ENCODE results near the gene COL27A1. TPM values are rescaled to one million over a fixed set of nuclear protein-coding genes. Genes with fewer than 3 reads are reported as not detected.

The COL27A1 gene
- total RNA-seq, 2 experiments from 2014 or later, result 0.15 to 0.30 TPM

DNA sequence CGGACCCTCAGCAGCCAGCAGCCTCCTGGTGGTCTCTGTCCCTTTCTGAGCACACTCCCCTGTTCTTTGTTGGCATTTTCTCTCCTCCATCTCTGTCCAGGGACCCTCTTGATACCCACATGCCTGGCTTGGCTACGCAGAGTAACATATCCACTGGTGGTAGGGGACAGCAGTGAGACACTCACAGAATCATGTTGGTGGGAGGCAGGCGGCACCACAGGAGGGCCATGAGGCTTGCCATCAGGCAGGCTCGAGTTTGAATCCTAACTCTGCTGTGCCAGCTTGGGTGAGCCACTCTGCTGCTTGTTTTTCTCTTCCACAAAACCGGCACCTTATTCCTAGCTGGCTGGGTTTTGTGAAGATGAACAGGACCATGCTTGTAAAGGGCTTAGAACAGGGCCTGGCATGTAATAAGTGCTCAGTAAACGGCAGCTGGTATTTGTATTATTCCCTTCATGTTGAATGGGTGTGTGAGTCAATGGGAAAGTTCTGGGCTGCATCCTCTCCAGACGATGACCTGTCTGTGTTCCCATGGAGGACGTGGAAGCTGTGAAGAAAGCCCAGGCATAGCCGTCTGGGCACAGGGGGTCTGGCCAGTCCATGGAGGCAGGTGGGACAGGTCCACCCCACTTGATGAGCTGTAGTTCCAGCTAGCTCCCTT is 2.3 kb downstream of the COL27A1 start:
- Mint-ChIP-seq H3K27me3 (peaks cover 44% of the 10 kb centered on the region), H3K4me1 (peaks cover 8% of the 10 kb centered on the region), H3K27ac (no peak overlapping the region), H3K36me3 (no peaks in the 10 kb centered on the region), H3K9me3 (ENCODE audit: low read depth) (no peaks in the 10 kb centered on the region), H3K4me3 (no peak overlapping the region)
- DNase-seq, result no peak
- CTCF ChIA-PET, result no interaction called here
- ATAC-seq, result no peak

DNA sequence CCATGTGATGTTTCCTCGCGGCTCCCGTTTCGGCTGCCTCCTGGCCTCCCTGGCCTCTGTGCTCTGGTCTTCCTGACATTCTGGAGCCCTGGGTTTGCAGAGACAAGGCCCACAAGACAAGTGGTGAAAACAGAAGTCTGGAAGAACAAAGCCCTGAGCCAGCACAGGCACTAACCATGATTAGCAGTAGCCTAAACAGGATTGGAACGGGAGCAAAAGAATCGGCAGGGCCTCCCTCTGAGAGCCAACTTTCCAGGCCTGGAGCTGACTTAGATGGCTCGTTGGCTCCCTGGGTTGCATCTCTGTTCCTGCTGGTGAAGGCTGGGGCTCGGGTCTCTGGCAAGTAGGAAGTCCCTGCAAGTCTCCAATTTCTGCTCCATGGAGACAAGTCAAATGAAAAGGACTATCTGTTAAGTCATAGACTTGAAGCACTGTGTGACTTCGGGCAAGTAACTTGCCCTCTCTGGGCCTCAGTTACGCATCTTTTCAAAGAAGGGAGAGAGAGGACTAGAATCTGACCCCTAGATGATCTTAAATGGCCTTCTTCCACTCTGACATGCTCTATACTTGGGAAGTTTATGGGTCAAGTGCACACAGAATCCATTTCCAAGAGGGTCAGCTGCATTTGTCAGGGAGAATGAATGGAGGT is 3.3 kb downstream of the COL27A1 start:
- ATAC-seq, result no peak
- H3K4me3 Mint-ChIP-seq, result no peak overlapping the region
- no peaks in the 10 kb centered on the region for H3K36me3 Mint-ChIP-seq
- peaks cover 8% of the 10 kb centered on the region for H3K4me1 Mint-ChIP-seq
- CTCF ChIA-PET, result no interaction called here
- H3K9me3 Mint-ChIP-seq (ENCODE audit: low read depth), result no peaks in the 10 kb centered on the region
- DNase-seq, result no peak
- H3K27me3 Mint-ChIP-seq, result peaks cover 39% of the 10 kb centered on the region
- no peak overlapping the region for H3K27ac Mint-ChIP-seq

DNA sequence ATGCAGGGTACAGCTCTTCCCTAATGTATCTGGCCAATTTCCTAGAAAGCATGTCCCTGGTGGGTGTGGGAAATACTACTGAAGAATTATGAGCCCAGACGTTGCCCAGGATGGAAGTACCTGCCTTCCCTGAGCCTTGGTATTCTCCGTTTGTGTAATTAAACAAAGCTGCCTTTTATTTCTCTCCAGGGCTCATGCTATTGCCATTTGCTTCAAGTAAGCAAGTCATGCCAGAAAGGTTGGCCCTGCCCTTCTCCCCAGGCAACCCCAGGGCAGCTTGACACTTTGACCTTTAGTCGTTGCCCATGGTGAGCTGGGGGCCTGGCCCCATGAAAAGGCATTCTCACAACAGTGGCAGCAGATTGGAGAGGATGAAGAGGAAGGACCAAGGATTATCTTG is 4.4 kb downstream of the COL27A1 start:
- H3K9me3 Mint-ChIP-seq (ENCODE audit: low read depth), result no peaks in the 10 kb centered on the region
- CTCF ChIA-PET, result interaction anchor here (2.1 kb wide), 1 partner anchor 131 kb away, joined by 6 read pairs; no protein-coding TSS in a partner anchor
- DNase-seq (no peak), ATAC-seq (no peak)
- H3K36me3 Mint-ChIP-seq, result no peaks in the 10 kb centered on the region
- H3K27me3 Mint-ChIP-seq, result peaks cover 35% of the 10 kb centered on the region
- peaks cover 4% of the 10 kb centered on the region for H3K4me1 Mint-ChIP-seq
- H3K4me3 Mint-ChIP-seq, result no peak overlapping the region
- H3K27ac Mint-ChIP-seq, result no peak overlapping the region

GRCh38 chr9:114161513-114161912 is 6.2 kb downstream of the COL27A1 start:
- no peak overlapping the region for H3K4me3 Mint-ChIP-seq
- H3K27ac Mint-ChIP-seq, result no peak overlapping the region
- no peaks in the 10 kb centered on the region for H3K9me3 Mint-ChIP-seq (ENCODE audit: low read depth)
- CTCF ChIA-PET, result interaction anchor here (1.4 kb wide), 1 partner anchor 130 kb away, joined by 4 read pairs; no protein-coding TSS in a partner anchor
- H3K36me3 Mint-ChIP-seq, result no peaks in the 10 kb centered on the region
- no peaks in the 10 kb centered on the region for H3K4me1 Mint-ChIP-seq
- ATAC-seq (no peak), DNase-seq (no peak)
- peaks cover 25% of the 10 kb centered on the region for H3K27me3 Mint-ChIP-seq

GRCh38 chr9:114163517-114163951 is 8.2 kb downstream of the COL27A1 start:
- Mint-ChIP-seq H3K36me3 (no peaks in the 10 kb centered on the region), H3K27me3 (peaks cover 11% of the 10 kb centered on the region), H3K27ac (no peak overlapping the region), H3K4me3 (no peak overlapping the region), H3K9me3 (ENCODE audit: low read depth) (no peaks in the 10 kb centered on the region), H3K4me1 (no peaks in the 10 kb centered on the region)
- CTCF ChIA-PET, result no interaction called here
- DNase-seq (no peak), ATAC-seq (no peak)

- Mint-ChIP-seq H3K4me3 (no peak overlapping the region), H3K27ac (no peak overlapping the region), H3K36me3 (no peaks in the 10 kb centered on the region), H3K9me3 (ENCODE audit: low read depth) (no peaks in the 10 kb centered on the region), H3K27me3 (peaks cover 7% of the 10 kb centered on the region), H3K4me1 (no peaks in the 10 kb centered on the region)
- DNase-seq (no peak), ATAC-seq (no peak)
- CTCF ChIA-PET, result no interaction called here
Observed at GRCh38 chr9:114164191-114164794, 9.0 kb downstream of the COL27A1 start.

DNA sequence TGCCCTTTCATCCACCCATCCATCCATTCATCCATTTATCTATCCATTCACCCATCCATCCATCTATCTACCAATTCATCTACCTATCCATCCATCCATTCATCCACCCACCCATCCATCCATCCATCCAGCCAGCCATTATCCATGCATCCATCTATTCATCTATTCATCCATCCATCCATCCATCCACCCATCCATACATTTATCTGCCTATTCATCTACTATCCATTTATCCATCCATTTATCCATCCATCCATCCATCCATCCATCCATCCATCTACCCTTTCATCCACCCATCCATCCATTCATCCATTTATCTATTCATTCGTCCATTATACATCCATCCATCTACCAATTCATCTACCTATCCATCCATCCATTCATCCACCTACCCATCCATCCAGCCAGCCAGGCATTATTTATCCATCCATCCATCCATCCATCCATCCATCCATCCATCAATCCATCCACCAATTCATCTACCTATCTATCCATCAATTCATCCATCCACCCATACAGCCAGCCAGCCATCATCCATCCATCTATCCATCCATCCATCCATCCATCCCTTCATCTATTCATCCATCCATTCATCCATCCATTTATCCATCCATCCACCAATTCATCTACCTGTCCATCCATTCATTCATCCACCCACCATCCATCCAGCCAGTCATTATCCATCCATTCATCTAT is 10.2 kb downstream of the COL27A1 start:
- H3K27me3 Mint-ChIP-seq, result peaks cover 7% of the 10 kb centered on the region
- no peak overlapping the region for H3K4me3 Mint-ChIP-seq
- ATAC-seq (no peak), DNase-seq (no peak)
- H3K4me1 Mint-ChIP-seq, result no peaks in the 10 kb centered on the region
- no peak overlapping the region for H3K27ac Mint-ChIP-seq
- CTCF ChIA-PET, result no interaction called here
- no peaks in the 10 kb centered on the region for H3K9me3 Mint-ChIP-seq (ENCODE audit: low read depth)
- no peaks in the 10 kb centered on the region for H3K36me3 Mint-ChIP-seq

GRCh38 chr9:114166103-114166470 is 10.8 kb downstream of the COL27A1 start:
- Mint-ChIP-seq H3K27me3 (peaks cover 7% of the 10 kb centered on the region), H3K36me3 (no peaks in the 10 kb centered on the region), H3K27ac (no peak overlapping the region), H3K9me3 (ENCODE audit: low read depth) (no peaks in the 10 kb centered on the region), H3K4me1 (no peaks in the 10 kb centered on the region), H3K4me3 (no peak overlapping the region)
- no peak for ATAC-seq
- CTCF ChIA-PET, result no interaction called here
- no peak for DNase-seq

GRCh38 chr9:114166614-114167572 is 11.6 kb downstream of the COL27A1 start:
- Mint-ChIP-seq H3K27me3 (peaks cover 7% of the 10 kb centered on the region), H3K4me1 (no peaks in the 10 kb centered on the region), H3K27ac (no peak overlapping the region), H3K4me3 (no peak overlapping the region), H3K36me3 (no peaks in the 10 kb centered on the region), H3K9me3 (ENCODE audit: low read depth) (no peaks in the 10 kb centered on the region)
- CTCF ChIA-PET, result no interaction called here
- ATAC-seq (no peak), DNase-seq (no peak)

DNA sequence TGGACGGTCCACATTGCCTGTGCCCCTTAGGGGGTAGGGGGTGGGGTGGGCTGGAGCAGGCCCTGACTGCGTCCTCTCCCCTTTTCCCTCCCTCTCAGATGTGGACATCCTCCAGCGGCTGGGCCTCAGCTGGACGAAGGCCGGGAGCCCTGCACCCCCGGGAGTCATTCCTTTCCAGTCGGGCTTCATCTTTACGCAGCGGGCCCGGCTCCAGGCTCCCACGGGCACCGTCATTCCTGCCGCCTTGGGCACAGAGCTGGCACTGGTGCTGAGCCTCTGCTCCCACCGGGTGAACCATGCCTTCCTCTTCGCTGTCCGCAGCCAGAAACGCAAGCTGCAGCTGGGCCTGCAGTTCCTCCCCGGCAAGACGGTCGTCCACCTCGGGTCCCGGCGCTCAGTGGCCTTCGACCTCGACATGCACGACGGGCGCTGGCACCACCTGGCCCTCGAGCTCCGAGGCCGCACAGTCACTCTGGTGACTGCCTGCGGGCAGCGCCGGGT is 12.3 kb downstream of the COL27A1 start:
- Mint-ChIP-seq H3K36me3 (no peaks in the 10 kb centered on the region), H3K27ac (no peak overlapping the region), H3K27me3 (peaks cover 7% of the 10 kb centered on the region), H3K9me3 (ENCODE audit: low read depth) (no peaks in the 10 kb centered on the region), H3K4me3 (no peak overlapping the region), H3K4me1 (no peaks in the 10 kb centered on the region)
- CTCF ChIA-PET, result no interaction called here
- ATAC-seq (no peak), DNase-seq (no peak)

- Mint-ChIP-seq H3K9me3 (ENCODE audit: low read depth) (no peaks in the 10 kb centered on the region), H3K27me3 (peaks cover 4% of the 10 kb centered on the region), H3K36me3 (no peaks in the 10 kb centered on the region), H3K4me1 (no peaks in the 10 kb centered on the region), H3K4me3 (no peak overlapping the region), H3K27ac (no peak overlapping the region)
- CTCF ChIA-PET, result no interaction called here
- ATAC-seq (no peak), DNase-seq (no peak)
Observed at GRCh38 chr9:114168281-114169028, 13.1 kb downstream of the COL27A1 start.

Data from activated CD8-positive, alpha-beta memory T cell treated with anti-CD3 and anti-CD28 coated beads, Interleukin-2, amount 10 ng/mL, durations not matched to agents 7 days and 5 days (primary cell).